Stimulated activated CD4-positive, alpha-beta T cell treated with anti-CD3 and anti-CD28 coated beads, Interleukin-1b, Interleukin-23, amount 100 ng/mL, for 24 hours (primary cell): ENCODE data around the gene RFLNA.

Source experiments
- DNase-seq, 4 experiments: peaks; one replicate each; pipeline ENCODE4 v3.0.0-alpha.2; 2020; ENCODE audit warnings: low read depth in 4 of 4, low spot score in 1 of 4

Gene RFLNA

GRCh38 chr12:124294780-124295341 lies at the start of gene RFLNA:
TSS of gene RFLNA (plus strand) at chr12:124295093. CDS start at chr12:124295430, 337 bp downstream.
- DNase-seq = no peak

GRCh38 chr12:124247331-124247730 lies 47.6 kb upstream of the RFLNA start:
- no peak for DNase-seq

GRCh38 chr12:124248941-124249825 lies 45.7 kb upstream of the RFLNA start:
- DNase-seq = no peak

GRCh38 chr12:124251186-124251585 lies 43.7 kb upstream of the RFLNA start:
- no peak for DNase-seq

GRCh38 chr12:124252964-124253363 lies 41.9 kb upstream of the RFLNA start:
- no peak for DNase-seq

- DNase-seq = no peak
Observed at GRCh38 chr12:124254126-124254525, 40.8 kb upstream of the RFLNA start.

- no peak for DNase-seq
Observed at GRCh38 chr12:124259154-124260066, 35.5 kb upstream of the RFLNA start.

GRCh38 chr12:124261885-124262284 lies 33.0 kb upstream of the RFLNA start:
- no peak for DNase-seq

GRCh38 chr12:124264089-124264795 lies 30.7 kb upstream of the RFLNA start:
- DNase-seq = no peak

- DNase-seq = no peak
Observed at GRCh38 chr12:124264879-124265278, 30.0 kb upstream of the RFLNA start.

- DNase-seq = no peak
Observed at GRCh38 chr12:124267205-124267778, 27.6 kb upstream of the RFLNA start.

GRCh38 chr12:124270671-124271070 lies 24.2 kb upstream of the RFLNA start:
- DNase-seq = no peak

GRCh38 chr12:124273630-124274029 lies 21.3 kb upstream of the RFLNA start:
- no peak for DNase-seq

GRCh38 chr12:124276337-124276736 lies 18.6 kb upstream of the RFLNA start:
- no peak for DNase-seq

- no peak for DNase-seq
Observed at GRCh38 chr12:124277394-124278241, 17.3 kb upstream of the RFLNA start.

- DNase-seq = no peak
Observed at GRCh38 chr12:124278389-124279101, 16.3 kb upstream of the RFLNA start.

- no peak for DNase-seq
Observed at GRCh38 chr12:124279315-124279714, 15.6 kb upstream of the RFLNA start.

GRCh38 chr12:124279846-124280360 lies 15.0 kb upstream of the RFLNA start:
- no peak for DNase-seq

GRCh38 chr12:124281309-124281708 lies 13.6 kb upstream of the RFLNA start:
- no peak for DNase-seq
